Keratinocyte (primary cell): ENCODE measurements around the gene DDX31. TPM values are rescaled to one million over a fixed set of nuclear protein-coding genes. Genes with fewer than 3 reads are reported as not detected.

ENCODE experiments used
- DNase-seq: peaks from one replicate; pipeline ENCODE4 v3.0.0-alpha.2; 2011; ENCODE audit warnings: low read depth, missing footprints, low spot score
- FAIRE-seq: peaks from 2 replicates; lab custom pipeline; 2011; peaks lifted over from hg19 to GRCh38; lab: Jason Lieb, UNC
- H2AFZ ChIP-seq: 2 replicates; pipeline ENCODE4 v1.6.0; 2012; ENCODE audit warnings: low read length, control low read depth, inconsistent platforms; ENCODE audit not compliant: control insufficient read depth
- H3K27ac ChIP-seq: 2 replicates; pipeline ENCODE4 v1.5.1; 2011; ENCODE audit warnings: low read length; ENCODE audit not compliant: control insufficient read depth, insufficient read depth
- H3K27me3 ChIP-seq: 3 replicates; pipeline ENCODE4 v1.6.0; 2011; ENCODE audit warnings: low read length; ENCODE audit not compliant: control insufficient read depth, insufficient read depth; ENCODE audit errors: extremely low read depth
- H3K36me3 ChIP-seq, 2 experiments: 2 replicates in 1 of 2; 3 replicates in 1 of 2; pipeline ENCODE4 v1.5.1; 2011; ENCODE audit warnings: low read length in 2 of 2, mild to moderate bottlenecking in 1 of 2; ENCODE audit not compliant: control insufficient read depth in 2 of 2, insufficient read depth in 2 of 2; ENCODE audit errors: extremely low read depth in 1 of 2
- H3K4me1 ChIP-seq: 3 replicates; pipeline ENCODE4 v1.5.1; 2011; ENCODE audit warnings: low read length; ENCODE audit not compliant: control insufficient read depth, insufficient read depth; ENCODE audit errors: extremely low read depth
- H3K4me2 ChIP-seq: 3 replicates; pipeline ENCODE4 v1.6.0; 2011; ENCODE audit warnings: low read depth, low read length; ENCODE audit not compliant: control insufficient read depth, insufficient read depth; ENCODE audit errors: extremely low read depth
- H3K4me3 ChIP-seq, 3 experiments: fragments of 200-600 bp in 1 of 3; sonication (generic) in 1 of 3; 2 replicates in 2 of 3; 3 replicates in 1 of 3; pipeline ENCODE4 v1.5.1; 2011 to 2016; ENCODE audit warnings: low read length in 3 of 3, mild to moderate bottlenecking in 3 of 3, control low read depth in 2 of 3, inconsistent platforms in 1 of 3, low read depth in 1 of 3, mixed read lengths in 1 of 3, mixed run types in 1 of 3, moderate library complexity in 1 of 3; ENCODE audit not compliant: control insufficient read depth in 2 of 3, insufficient read depth in 2 of 3; ENCODE audit errors: extremely low read depth in 1 of 3
- H3K79me2 ChIP-seq: 2 replicates; pipeline ENCODE4 v1.6.0; 2012; ENCODE audit warnings: low read length; ENCODE audit not compliant: control insufficient read depth, insufficient read depth
- H3K9ac ChIP-seq: 3 replicates; pipeline ENCODE4 v1.6.0; 2011; ENCODE audit warnings: low read length; ENCODE audit not compliant: control insufficient read depth, insufficient read depth; ENCODE audit errors: extremely low read depth
- H3K9me1 ChIP-seq: 3 replicates; pipeline ENCODE4 v1.6.0; 2011; ENCODE audit warnings: low read length; ENCODE audit not compliant: control insufficient read depth, insufficient read depth; ENCODE audit errors: extremely low read depth
- H3K9me3 ChIP-seq: 2 replicates; pipeline ENCODE4 v1.5.1; 2012; ENCODE audit warnings: low read depth, low read length; ENCODE audit not compliant: control insufficient read depth
- H4K20me1 ChIP-seq: 3 replicates; pipeline ENCODE4 v1.6.0; 2011; ENCODE audit warnings: low read length; ENCODE audit not compliant: control insufficient read depth, insufficient read depth; ENCODE audit errors: extremely low read depth
- EZH2 ChIP-seq: IDR thresholded peaks from one replicate; pipeline ENCODE4 v1.6.1; 2012; ENCODE audit warnings: inconsistent platforms, mild to moderate bottlenecking, low read length, moderate library complexity
- dilution Hi-C: fragments of 300-500 bp; cut with MboI; formaldehyde crosslinking; loops from one replicate; pipeline ENCODE4 v1.7.0; 2020; ENCODE audit warnings: low sequenced_read_pairs; ENCODE audit not compliant: extremely low pct_ligation_motif_present
- polyA plus RNA-seq, 5 experiments: library from polyadenylated mRNA; depleted of rRNA in 3 of 5; stranded (reverse) in 3 of 5; stranded (forward) in 1 of 5; unstranded in 1 of 5; fragments of >200 nt; gene quantifications; 1 replicate in 1 of 5; 2 replicates in 3 of 5; 3 replicates in 1 of 5; pipeline versions ENCODE4 v1.2.1 to v1.2.3, GENCODE V29; 2011 to 2012; ENCODE audit warnings: missing spikeins in 2 of 5, low read depth in 1 of 5, low replicate concordance in 1 of 5
- TF ChIP-seq, protein P1 (sequence below), 3 experiments: IDR thresholded peaks in 1 of 3; conservative IDR thresholded peaks in 1 of 3; optimal IDR thresholded peaks in 1 of 3; 2 replicates in 2 of 3; 3 replicates in 1 of 3; pipeline versions ENCODE3 to v1.5.1; 2011; ENCODE audit warnings: low read length in 3 of 3, mild to moderate bottlenecking in 3 of 3, moderate library complexity in 2 of 3, control low read depth in 1 of 3, inconsistent platforms in 1 of 3; ENCODE audit not compliant: insufficient read depth in 2 of 3; ENCODE audit errors: extremely low read depth in 1 of 3

The DDX31 gene
- polyA plus RNA-seq, 1 donor (not counting 4 experiments of a cell fraction or from before 2014, with no cell fraction given) = 21.0 TPM

- Histone ChIP-seq H4K20me1 (no peaks in the 10 kb centered on the region), H3K9me3 (no peaks in the 10 kb centered on the region)
- no peak for DNase-seq
Measured at GRCh38 chr9:132698989-132699388, 29.2 kb upstream of the DDX31 start.

GRCh38 chr9:132697230-132697629 is 27.4 kb upstream of the DDX31 start:
- Histone ChIP-seq H3K9me1 (no peaks in the 10 kb centered on the region), H3K9me3 (no peaks in the 10 kb centered on the region), H4K20me1 (no peaks in the 10 kb centered on the region), H2AFZ (no peak overlapping the region), H3K4me3 (no peak overlapping the region), H3K27ac (no peak overlapping the region), H3K27me3 (no peaks in the 10 kb centered on the region), H3K36me3 (no peaks in the 10 kb centered on the region), H3K4me2 (no peak overlapping the region), H3K9ac (no peak overlapping the region), H3K4me1 (no peaks in the 10 kb centered on the region), H3K79me2 (no peaks in the 10 kb centered on the region)
- DNase-seq (no peak), FAIRE-seq (no peak)
- TF ChIP-seq, protein P1, sequence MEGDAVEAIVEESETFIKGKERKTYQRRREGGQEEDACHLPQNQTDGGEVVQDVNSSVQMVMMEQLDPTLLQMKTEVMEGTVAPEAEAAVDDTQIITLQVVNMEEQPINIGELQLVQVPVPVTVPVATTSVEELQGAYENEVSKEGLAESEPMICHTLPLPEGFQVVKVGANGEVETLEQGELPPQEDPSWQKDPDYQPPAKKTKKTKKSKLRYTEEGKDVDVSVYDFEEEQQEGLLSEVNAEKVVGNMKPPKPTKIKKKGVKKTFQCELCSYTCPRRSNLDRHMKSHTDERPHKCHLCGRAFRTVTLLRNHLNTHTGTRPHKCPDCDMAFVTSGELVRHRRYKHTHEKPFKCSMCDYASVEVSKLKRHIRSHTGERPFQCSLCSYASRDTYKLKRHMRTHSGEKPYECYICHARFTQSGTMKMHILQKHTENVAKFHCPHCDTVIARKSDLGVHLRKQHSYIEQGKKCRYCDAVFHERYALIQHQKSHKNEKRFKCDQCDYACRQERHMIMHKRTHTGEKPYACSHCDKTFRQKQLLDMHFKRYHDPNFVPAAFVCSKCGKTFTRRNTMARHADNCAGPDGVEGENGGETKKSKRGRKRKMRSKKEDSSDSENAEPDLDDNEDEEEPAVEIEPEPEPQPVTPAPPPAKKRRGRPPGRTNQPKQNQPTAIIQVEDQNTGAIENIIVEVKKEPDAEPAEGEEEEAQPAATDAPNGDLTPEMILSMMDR (optimal IDR thresholded peaks at IDR 0.05 in 1 of 3, IDR thresholded peaks at IDR 0.05 in 1 of 3, conservative IDR thresholded peaks at IDR 0.05 in 1 of 3; ENCODE audit: extremely low read depth in 1 of 3, insufficient read depth in 2 of 3, low read length in 3 of 3) = no peak
- TF ChIP-seq EZH2 = no peak
- dilution Hi-C loops = no loop called here

More at GRCh38 chr9:132698989-132699388, 29.2 kb upstream of the DDX31 start:
- Histone ChIP-seq H3K4me2 (no peak overlapping the region), H3K27me3 (no peaks in the 10 kb centered on the region), H3K27ac (no peak overlapping the region), H2AFZ (no peak overlapping the region), H3K9me1 (no peaks in the 10 kb centered on the region), H3K9ac (no peak overlapping the region), H3K4me1 (no peaks in the 10 kb centered on the region), H3K4me3 (no peak overlapping the region), H3K79me2 (no peaks in the 10 kb centered on the region), H3K36me3 (no peaks in the 10 kb centered on the region)
- no peak for TF ChIP-seq EZH2
- TF ChIP-seq, protein P1 (optimal IDR thresholded peaks at IDR 0.05 in 1 of 3, IDR thresholded peaks at IDR 0.05 in 1 of 3, conservative IDR thresholded peaks at IDR 0.05 in 1 of 3; ENCODE audit: extremely low read depth in 1 of 3, insufficient read depth in 2 of 3, low read length in 3 of 3) = no peak
- dilution Hi-C loops = no loop called here
- no peak for FAIRE-seq
